ENCODE measurements around the gene NFATC4.

GRCh38 chr14:24335461-24336171 lies 32.4 kb upstream of the NFATC4 start:
- no peak for TF ChIP-seq CTCF (IDR thresholded peaks at IDR 0.05)
- TF ChIP-seq POLR2A (IDR thresholded peaks at IDR 0.05): no peak

Data from testis (tissue), 2 donors.